GM18907 (cell line): ENCODE data around the gene ZBP1.

Experiments
- ATAC-seq: cut with Tn5 transposase; IDR thresholded peaks from one replicate; pipeline ENCODE4 v1.9.1; 2021; ENCODE audit warnings: mild to moderate bottlenecking, moderate library complexity; ENCODE audit not compliant: unreplicated experiment

Gene ZBP1

GRCh38 chr20:57561356-57562279 is 58.6 kb downstream of the ZBP1 start:
- no peak for ATAC-seq

DNA sequence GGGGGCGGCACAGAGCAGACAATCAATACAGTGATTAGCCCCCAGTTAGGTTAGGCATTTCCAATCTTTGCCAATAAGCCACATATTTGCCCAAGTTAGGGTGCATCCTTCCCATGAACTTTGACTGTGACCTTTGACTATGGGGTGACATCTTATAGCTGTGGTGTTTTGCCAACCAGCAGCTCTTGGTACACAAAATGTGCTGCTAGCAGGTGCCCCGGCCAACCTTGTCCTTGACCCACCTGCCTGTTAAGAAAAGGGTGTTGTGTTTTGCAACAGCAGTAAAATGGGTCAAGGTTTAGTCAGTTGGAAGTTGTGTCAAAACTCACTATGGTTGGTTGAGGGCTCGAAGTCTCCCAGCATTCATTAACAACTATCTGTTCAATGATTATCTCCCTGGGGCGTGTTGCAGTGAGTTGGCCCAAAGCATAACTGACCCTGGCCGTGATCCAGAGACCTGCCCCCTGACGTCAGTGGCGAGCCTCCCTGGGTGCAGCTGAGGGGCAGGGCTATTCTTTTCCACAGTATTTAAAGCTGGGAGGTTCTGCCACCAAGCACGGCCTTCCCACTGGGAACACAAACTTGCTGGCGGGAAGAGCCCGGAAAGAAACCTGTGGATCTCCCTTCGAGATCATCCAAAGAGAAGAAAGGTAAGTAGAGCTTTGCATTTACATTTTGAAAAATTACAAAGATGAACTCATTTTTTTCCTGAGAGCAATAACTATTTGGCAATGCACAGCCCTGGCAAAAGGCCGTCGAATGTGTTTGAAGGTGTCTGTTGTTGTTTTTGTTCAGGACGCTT is 59.5 kb downstream of the ZBP1 start, which contains the start of gene PCK1:
Gene PCK1, plus strand, starts transcription at position 557 of the 802 bp plus-strand sequence. CDS start 302 bp downstream, outside the sequence.
- no peak for ATAC-seq

- no peak for ATAC-seq
Observed at GRCh38 chr20:57559658-57560553, 60.3 kb downstream of the ZBP1 start.

DNA sequence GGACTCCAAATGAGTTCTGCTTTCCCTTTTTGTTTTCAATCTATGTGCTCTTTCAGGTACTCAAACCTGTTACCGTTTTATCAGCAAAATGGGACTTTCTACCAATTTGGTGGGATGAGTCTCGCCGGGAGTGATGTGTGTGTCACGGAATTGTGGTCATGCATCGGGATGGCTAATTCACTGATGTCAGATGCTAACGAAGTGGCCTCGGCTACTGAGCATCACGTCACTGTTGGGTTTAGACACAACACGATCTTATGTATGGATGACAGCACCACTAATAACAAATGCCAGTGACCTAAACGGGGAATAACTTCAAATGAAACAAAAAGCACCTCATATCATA is 61.0 kb downstream of the ZBP1 start:
- no peak for ATAC-seq

DNA sequence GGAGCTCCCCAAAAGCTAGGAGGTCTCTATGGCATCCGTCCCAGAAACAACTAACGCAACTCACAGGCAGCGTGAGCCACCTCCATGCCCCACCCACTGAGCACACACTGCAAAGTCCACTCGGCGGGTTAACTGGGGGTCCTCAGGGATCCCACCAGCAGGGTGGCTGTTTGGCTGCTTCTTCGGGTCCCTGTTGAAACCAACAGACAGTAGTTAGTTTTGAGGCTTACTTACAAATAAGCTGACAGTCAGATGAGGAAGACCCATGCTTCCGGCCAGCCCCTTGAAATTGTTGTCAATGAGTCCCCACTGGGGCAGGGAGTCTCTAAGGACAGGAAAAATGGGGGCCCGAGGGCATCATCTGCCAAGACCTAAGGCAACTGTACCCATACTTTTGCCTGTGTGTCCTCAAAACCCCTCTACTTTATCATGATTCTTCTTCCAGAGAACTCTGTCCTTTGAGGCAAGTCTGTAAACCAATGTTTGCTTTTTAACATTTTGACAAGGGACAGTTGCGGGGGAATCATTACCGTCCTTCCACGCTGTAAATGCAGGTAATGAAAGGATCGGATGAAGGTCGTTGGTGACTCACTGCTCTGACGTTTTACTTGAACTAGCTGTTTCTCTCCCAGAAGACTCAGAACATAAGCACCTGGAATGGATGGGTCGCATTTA is 61.5 kb downstream of the ZBP1 start:
- ATAC-seq: no peak

DNA sequence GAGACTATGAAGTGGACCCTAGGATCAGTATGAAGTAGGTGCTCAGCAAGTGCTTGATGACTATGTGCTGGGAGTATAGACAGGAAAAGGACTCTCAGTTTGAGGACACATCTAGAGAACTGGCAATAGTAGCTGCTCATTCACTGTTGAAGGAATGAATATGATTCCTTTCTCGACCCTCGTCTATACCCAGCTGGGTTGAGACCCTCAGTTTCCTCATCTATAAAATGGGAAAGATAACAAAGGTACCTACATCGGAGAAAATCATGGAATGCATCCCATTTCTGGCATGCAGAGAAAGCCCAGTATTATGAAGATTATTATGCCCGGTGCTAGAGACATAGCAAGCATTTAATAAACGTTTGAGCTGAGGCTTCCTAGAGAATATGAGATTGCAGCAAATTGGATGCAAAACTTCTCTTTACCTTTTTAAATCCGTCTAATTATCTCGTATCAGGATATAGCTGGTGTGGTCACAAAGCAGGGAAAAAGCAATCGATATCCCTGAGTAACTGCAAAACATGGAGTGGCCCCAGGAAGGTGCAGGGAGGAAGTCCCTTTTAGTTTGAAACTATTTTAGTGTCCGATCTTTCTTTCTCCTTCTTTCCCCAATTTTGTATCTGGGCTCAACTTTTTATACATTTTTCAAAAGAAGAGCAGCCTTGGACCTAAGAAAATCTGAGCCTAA is 62.2 kb downstream of the ZBP1 start:
- no peak for ATAC-seq

DNA sequence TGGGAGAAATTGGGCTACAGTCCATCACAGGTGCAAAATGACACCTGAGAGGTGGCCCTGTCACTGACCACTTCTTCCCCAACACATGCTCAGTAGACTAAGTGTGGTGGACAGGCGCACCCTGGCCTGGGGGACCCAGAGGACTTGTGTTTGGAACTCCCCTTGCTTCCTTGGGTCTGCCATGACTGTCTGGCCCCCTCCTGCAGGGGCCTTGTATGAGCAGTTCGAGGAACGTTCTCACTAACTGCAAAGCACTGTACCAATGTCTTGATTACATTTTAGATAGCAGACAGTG is 63.3 kb downstream of the ZBP1 start:
- ATAC-seq: no peak

GRCh38 chr20:57555457-57556184 is 64.6 kb downstream of the ZBP1 start:
- no peak for ATAC-seq
